ENCODE measurements around the gene LRIT1.

DNA sequence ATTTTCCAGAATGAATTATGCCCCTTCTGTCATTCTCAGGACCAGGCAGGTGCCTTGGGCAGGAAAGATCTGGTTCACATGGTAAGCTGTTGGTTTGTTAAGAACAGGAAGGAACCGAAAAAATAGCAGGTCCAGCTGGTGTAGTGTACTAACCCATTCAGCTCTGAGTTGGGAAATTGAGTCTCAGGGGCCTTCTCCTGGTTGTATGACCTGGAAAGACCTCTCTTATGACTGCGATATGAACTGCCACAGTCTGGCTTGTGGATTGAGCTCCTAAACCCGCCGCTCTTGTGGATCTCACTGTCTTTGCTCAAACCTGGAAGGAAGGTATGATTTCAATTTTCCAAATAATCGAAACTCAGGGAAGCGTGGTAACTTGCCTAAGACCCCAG is 4.5 kb downstream of the LRIT1 start:
- TF ChIP-seq SIN3A (IDR thresholded peaks at IDR 0.05; ENCODE audit: borderline replicate concordance, insufficient read depth, low read length) (no peak), POLR2AphosphoS5 (IDR thresholded peaks at IDR 0.05; ENCODE audit: low read depth, low read length) (no peak), TAF1 (IDR thresholded peaks at IDR 0.05; ENCODE audit: borderline replicate concordance, insufficient read depth, low read length) (no peak)
- TF ChIP-seq, protein P1, sequence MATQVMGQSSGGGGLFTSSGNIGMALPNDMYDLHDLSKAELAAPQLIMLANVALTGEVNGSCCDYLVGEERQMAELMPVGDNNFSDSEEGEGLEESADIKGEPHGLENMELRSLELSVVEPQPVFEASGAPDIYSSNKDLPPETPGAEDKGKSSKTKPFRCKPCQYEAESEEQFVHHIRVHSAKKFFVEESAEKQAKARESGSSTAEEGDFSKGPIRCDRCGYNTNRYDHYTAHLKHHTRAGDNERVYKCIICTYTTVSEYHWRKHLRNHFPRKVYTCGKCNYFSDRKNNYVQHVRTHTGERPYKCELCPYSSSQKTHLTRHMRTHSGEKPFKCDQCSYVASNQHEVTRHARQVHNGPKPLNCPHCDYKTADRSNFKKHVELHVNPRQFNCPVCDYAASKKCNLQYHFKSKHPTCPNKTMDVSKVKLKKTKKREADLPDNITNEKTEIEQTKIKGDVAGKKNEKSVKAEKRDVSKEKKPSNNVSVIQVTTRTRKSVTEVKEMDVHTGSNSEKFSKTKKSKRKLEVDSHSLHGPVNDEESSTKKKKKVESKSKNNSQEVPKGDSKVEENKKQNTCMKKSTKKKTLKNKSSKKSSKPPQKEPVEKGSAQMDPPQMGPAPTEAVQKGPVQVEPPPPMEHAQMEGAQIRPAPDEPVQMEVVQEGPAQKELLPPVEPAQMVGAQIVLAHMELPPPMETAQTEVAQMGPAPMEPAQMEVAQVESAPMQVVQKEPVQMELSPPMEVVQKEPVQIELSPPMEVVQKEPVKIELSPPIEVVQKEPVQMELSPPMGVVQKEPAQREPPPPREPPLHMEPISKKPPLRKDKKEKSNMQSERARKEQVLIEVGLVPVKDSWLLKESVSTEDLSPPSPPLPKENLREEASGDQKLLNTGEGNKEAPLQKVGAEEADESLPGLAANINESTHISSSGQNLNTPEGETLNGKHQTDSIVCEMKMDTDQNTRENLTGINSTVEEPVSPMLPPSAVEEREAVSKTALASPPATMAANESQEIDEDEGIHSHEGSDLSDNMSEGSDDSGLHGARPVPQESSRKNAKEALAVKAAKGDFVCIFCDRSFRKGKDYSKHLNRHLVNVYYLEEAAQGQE (IDR thresholded peaks at IDR 0.05; ENCODE audit: insufficient read depth in 1 of 2, low read depth in 2 of 2, low read length in 2 of 2): no peak

All from PFSK-1 (cell line).